HepG2 (cell line): Measurements from ENCODE around the gene P2RY11. TPM values are rescaled to one million over a fixed set of nuclear protein-coding genes. Genes with fewer than 3 reads are reported as not detected.

Experiments used
- CEBPG ChIP-seq: IDR thresholded peaks from 2 replicates; pipeline ENCODE4 v1.6.1; 2016
- FOXM1 ChIP-seq: sonication (generic); formaldehyde crosslinking; IDR thresholded peaks from 2 replicates; pipeline ENCODE4 v1.5.0; 2020; ENCODE audit warnings: missing genetic modification reagents
- IKZF5 ChIP-seq: IDR thresholded peaks from 2 replicates; pipeline ENCODE4 v1.6.1; 2018; ENCODE audit warnings: missing genetic modification reagents, mild to moderate bottlenecking, missing compliant biosample characterization
- KDM4B ChIP-seq: sonication (generic); formaldehyde crosslinking; IDR thresholded peaks from 2 replicates; pipeline ENCODE4 v1.4.0; 2020; ENCODE audit warnings: missing genetic modification reagents
- MED1 ChIP-seq: sonication (generic); formaldehyde crosslinking; IDR thresholded peaks from 2 replicates; pipeline ENCODE4 v1.4.0; 2020; ENCODE audit warnings: missing genetic modification reagents
- MLLT10 ChIP-seq: sonication (generic); formaldehyde crosslinking; IDR thresholded peaks from 2 replicates; pipeline ENCODE4 v1.4.0; 2020; ENCODE audit warnings: missing genetic modification reagents
- NKX3-1 ChIP-seq: sonication (generic); formaldehyde crosslinking; IDR thresholded peaks from 2 replicates; pipeline ENCODE4 v1.5.0; 2020; ENCODE audit warnings: missing genetic modification reagents
- NPAS2 ChIP-seq: sonication (generic); formaldehyde crosslinking; IDR thresholded peaks from 2 replicates; pipeline ENCODE4 v1.8.0; 2022; ENCODE audit warnings: mild to moderate bottlenecking, missing genetic modification reagents, borderline replicate concordance
- NR2C2 ChIP-seq: sonication (generic); formaldehyde crosslinking; IDR thresholded peaks from 2 replicates; pipeline ENCODE4 v1.4.0; 2020; ENCODE audit warnings: missing genetic modification reagents, mild to moderate bottlenecking, moderate library complexity, borderline replicate concordance
- TAF1 ChIP-seq: sonication (generic); formaldehyde crosslinking; IDR thresholded peaks from 2 replicates; pipeline ENCODE4 v1.4.0; 2020; ENCODE audit warnings: missing genetic modification reagents
- ZBTB49 ChIP-seq: sonication (generic); formaldehyde crosslinking; IDR thresholded peaks from 2 replicates; pipeline ENCODE4 v1.4.0; 2020; ENCODE audit warnings: missing genetic modification reagents, borderline replicate concordance
- ZNF275 ChIP-seq: sonication (generic); formaldehyde crosslinking; IDR thresholded peaks from 2 replicates; pipeline ENCODE4 v1.8.0; 2022; ENCODE audit warnings: missing genetic modification reagents, mild to moderate bottlenecking, inconsistent platforms, borderline replicate concordance
- ZNF30 ChIP-seq: sonication (generic); formaldehyde crosslinking; IDR thresholded peaks from 2 replicates; pipeline ENCODE4 v1.5.0; 2020; ENCODE audit warnings: mild to moderate bottlenecking, missing genetic modification reagents
- ZNF414 ChIP-seq: sonication (generic); formaldehyde crosslinking; IDR thresholded peaks from 2 replicates; pipeline ENCODE4 v1.5.0; 2020; ENCODE audit warnings: missing genetic modification reagents
- ZNF512 ChIP-seq: sonication (generic); formaldehyde crosslinking; IDR thresholded peaks from 2 replicates; pipeline ENCODE4 v1.4.0; 2020; ENCODE audit warnings: mild to moderate bottlenecking, missing genetic modification reagents
- ZNF570 ChIP-seq: sonication (generic); formaldehyde crosslinking; IDR thresholded peaks from 2 replicates; pipeline ENCODE4 v1.4.0; 2020; ENCODE audit warnings: mild to moderate bottlenecking, missing genetic modification reagents, borderline replicate concordance
- ZNF574 ChIP-seq: sonication (generic); formaldehyde crosslinking; IDR thresholded peaks from 2 replicates; pipeline ENCODE4 v1.4.0; 2020; ENCODE audit warnings: missing genetic modification reagents
- ZNF580 ChIP-seq: IDR thresholded peaks from 2 replicates; pipeline ENCODE4 v1.6.1; 2016; ENCODE audit warnings: low read depth, borderline replicate concordance
- ZNF589 ChIP-seq: sonication (generic); formaldehyde crosslinking; conservative IDR thresholded peaks from 2 replicates; pipeline ENCODE4 v1.8.0; 2022; ENCODE audit warnings: mild to moderate bottlenecking, moderate library complexity, missing genetic modification reagents
- ZNF740 ChIP-seq: sonication (generic); formaldehyde crosslinking; IDR thresholded peaks from 2 replicates; pipeline ENCODE4 v1.4.0; 2020; ENCODE audit warnings: missing genetic modification reagents
- polyA plus RNA-seq, 8 experiments: library from polyadenylated mRNA; depleted of rRNA in 3 of 8; stranded (reverse) in 7 of 8; unstranded in 1 of 8; fragments of >200 nt; fragmentation: Illumina TruSeq in 4 of 8; extraction: Trizol in 4 of 8; gene quantifications; 2 replicates each; pipeline versions ENCODE4 v1.2.1 to v1.2.3, GENCODE V29; 2011 to 2016; ENCODE audit warnings: low read depth in 4 of 8, missing spikeins in 1 of 8, mixed read lengths in 1 of 8; ENCODE audit not compliant: insufficient read depth in 1 of 8
- total RNA-seq, 5 experiments: library from RNA; depleted of rRNA; stranded (reverse); fragments of >200 nt; fragmentation: Illumina TruSeq; extraction: Trizol; gene quantifications; 2 replicates each; pipeline ENCODE4 v1.2.3, GENCODE V29; 2016; ENCODE audit warnings: low read depth in 1 of 5

The P2RY11 gene
- total and polyA plus RNA-seq, 2 of the 13 experiments (the other 11 are each of a cell fraction or from before 2014, with no cell fraction given) = 4.0 to 7.8 TPM

- TF ChIP-seq ZBTB49 (CRISPR knock-in tag) = no peak
- no peak for TF ChIP-seq ZNF30 (CRISPR knock-in tag)
- TF ChIP-seq NR2C2 (CRISPR knock-in tag) = peak; percentile 35; the same call in 1 of the 2 replicates
- no peak for TF ChIP-seq MLLT10
- no peak for TF ChIP-seq NKX3-1
- peak; percentile 54 for TF ChIP-seq MED1 (CRISPR knock-in tag)
- TF ChIP-seq ZNF275 = no peak
- TF ChIP-seq ZNF589 (CRISPR knock-in tag) = no peak
- no peak for TF ChIP-seq ZNF570 (CRISPR knock-in tag)
- TF ChIP-seq ZNF512 (CRISPR knock-in tag) = no peak
- no peak for TF ChIP-seq IKZF5 (CRISPR knock-in tag)
- TF ChIP-seq NPAS2 (CRISPR knock-in tag) = no peak
- no peak for TF ChIP-seq KDM4B (CRISPR knock-in tag)
- peak; percentile 27; the same call in 1 of the 2 replicates for TF ChIP-seq ZNF574 (CRISPR knock-in tag)
- TF ChIP-seq ZNF740 = no peak
- TF ChIP-seq TAF1 = no peak
- no peak for TF ChIP-seq ZNF414
- no peak for TF ChIP-seq FOXM1 (CRISPR knock-in tag)
- no peak for TF ChIP-seq ZNF580 (CRISPR knock-in tag)
- TF ChIP-seq CEBPG (CRISPR knock-in tag) = peak; percentile 31; the same call in 1 of the 2 replicates
These were observed 32.5 kb upstream of the P2RY11 start (continued) for GRCh38 chr19:10079031-10079453.
